Hepatic stellate cell (primary cell): Measurements from ENCODE around the gene BICC1.

Experiments used
- DNase-seq: peaks from one replicate; pipeline ENCODE4 v3.0.0; 2011; ENCODE audit warnings: low spot score

Gene BICC1, protein sequence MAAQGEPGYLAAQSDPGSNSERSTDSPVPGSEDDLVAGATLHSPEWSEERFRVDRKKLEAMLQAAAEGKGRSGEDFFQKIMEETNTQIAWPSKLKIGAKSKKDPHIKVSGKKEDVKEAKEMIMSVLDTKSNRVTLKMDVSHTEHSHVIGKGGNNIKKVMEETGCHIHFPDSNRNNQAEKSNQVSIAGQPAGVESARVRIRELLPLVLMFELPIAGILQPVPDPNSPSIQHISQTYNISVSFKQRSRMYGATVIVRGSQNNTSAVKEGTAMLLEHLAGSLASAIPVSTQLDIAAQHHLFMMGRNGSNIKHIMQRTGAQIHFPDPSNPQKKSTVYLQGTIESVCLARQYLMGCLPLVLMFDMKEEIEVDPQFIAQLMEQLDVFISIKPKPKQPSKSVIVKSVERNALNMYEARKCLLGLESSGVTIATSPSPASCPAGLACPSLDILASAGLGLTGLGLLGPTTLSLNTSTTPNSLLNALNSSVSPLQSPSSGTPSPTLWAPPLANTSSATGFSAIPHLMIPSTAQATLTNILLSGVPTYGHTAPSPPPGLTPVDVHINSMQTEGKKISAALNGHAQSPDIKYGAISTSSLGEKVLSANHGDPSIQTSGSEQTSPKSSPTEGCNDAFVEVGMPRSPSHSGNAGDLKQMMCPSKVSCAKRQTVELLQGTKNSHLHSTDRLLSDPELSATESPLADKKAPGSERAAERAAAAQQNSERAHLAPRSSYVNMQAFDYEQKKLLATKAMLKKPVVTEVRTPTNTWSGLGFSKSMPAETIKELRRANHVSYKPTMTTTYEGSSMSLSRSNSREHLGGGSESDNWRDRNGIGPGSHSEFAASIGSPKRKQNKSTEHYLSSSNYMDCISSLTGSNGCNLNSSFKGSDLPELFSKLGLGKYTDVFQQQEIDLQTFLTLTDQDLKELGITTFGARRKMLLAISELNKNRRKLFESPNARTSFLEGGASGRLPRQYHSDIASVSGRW

GRCh38 chr10:58512491-58513187 is at the start of gene BICC1:
Gene BICC1, plus strand, starts transcription at chr10:58512872. Its CDS starts 272 bp downstream, at chr10:58513144.
- DNase-seq, result peak; percentile 51

- DNase-seq, result no peak
Observed at GRCh38 chr10:58464956-58465355, 47.7 kb upstream of the BICC1 start.

DNA sequence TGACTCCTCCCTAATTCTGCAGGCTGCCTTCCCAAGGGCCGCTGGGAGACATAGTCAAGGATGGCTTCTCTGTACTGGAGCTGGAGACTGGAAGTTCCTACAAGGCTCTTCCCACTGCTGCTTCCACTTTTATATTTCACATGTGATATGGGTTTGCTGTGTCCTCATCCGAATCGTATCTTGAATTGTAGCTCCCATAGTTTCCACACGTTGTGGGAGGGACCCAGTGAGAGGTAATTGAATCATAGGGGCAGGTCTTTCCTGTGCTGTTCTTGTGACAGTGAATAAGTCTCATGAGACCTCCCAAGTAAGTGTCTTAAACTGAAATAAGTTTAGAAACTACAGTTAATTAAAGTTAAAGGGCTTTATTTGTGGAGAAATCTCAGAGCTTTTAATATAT is 47.0 kb upstream of the BICC1 start:
- DNase-seq, result no peak

DNA sequence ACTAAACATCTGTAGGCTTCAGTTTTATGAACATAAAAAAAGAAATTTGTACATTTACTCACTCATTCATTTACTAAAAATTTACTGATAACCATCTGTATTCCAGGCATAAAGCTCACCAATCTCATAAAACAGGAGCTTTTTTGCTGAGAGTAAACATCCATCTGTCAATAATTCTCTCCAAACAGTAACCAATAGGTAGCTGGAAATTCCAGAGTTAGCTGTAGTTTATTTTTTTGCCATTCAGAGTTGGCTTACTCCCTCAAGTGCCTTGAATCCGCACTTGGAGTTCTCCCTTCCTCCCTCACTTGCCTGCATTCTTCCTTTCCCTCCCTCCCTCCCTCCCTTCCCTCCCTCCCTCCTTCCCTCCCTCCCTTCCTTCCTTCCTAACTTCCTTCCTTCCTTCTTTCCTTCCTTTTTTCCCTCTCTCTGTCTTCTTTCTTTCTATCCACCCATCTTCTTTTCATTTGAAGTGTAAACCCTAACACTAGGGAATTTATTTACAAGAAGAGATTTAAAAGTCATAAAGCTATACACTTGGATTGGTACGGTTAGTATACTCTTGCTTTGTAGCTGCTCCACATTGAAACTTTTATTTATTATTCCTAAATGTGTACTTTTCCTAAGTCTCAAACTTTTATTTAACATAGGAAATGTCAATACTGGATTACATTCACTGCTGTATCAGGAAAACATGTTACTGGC is 44.6 kb upstream of the BICC1 start:
- no peak for DNase-seq

- no peak for DNase-seq
Observed at GRCh38 chr10:58473976-58474375, 38.7 kb upstream of the BICC1 start.

- peak; percentile 18 for DNase-seq
Observed at GRCh38 chr10:58475322-58476277, 37.1 kb upstream of the BICC1 start.

GRCh38 chr10:58477122-58477521 is 35.5 kb upstream of the BICC1 start:
- no peak for DNase-seq

GRCh38 chr10:58477902-58478301 is 34.8 kb upstream of the BICC1 start:
- DNase-seq, result no peak

DNA sequence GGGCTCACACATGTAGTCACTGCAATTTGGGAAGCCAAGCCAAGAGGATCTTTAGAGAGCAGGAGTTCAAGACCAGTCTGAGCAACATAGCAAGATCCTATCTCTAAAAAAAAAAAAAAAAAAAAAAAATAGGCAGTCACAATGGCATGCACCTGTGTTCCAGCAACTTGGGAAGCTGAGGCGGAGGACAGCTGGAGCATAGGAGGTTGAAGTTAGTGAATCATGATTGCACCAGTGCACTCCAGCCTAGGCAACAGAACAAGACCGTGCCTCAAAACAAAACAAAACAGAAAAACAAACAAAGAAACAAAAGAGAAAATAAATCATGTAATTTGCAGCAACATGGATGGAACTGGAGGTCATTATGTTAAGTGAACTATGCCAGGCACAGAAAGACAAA is 33.6 kb upstream of the BICC1 start:
- no peak for DNase-seq

- no peak for DNase-seq
Observed at GRCh38 chr10:58480321-58480720, 32.4 kb upstream of the BICC1 start.

DNA sequence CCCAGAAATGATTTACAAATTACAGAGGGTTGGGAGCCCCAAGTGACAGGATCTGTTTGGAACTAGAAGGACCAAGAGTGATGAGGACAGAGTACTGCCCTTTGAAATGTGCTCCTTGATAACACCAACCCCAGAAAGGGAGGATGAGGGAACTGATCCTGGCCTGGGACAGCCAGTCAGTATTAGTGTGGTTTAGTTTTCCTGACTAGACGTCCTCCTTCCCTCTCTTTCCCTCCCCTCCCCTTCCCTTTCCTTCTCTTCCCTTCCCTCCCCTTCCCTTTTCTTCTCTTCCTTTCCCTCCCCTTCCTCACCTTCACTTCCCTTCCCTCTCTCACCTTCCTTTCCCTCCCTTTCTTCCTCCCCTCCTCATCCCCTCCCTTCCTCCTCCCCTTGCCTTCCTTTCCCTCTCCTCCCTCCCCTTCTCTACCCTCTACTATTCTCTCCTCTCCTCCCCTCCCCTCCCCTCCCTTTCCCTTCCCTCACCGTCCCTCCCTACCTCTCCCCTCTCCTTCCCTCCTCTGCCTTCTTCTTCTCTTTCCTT is 31.0 kb upstream of the BICC1 start:
- no peak for DNase-seq

GRCh38 chr10:58486821-58487220 is 25.9 kb upstream of the BICC1 start:
- no peak for DNase-seq

DNA sequence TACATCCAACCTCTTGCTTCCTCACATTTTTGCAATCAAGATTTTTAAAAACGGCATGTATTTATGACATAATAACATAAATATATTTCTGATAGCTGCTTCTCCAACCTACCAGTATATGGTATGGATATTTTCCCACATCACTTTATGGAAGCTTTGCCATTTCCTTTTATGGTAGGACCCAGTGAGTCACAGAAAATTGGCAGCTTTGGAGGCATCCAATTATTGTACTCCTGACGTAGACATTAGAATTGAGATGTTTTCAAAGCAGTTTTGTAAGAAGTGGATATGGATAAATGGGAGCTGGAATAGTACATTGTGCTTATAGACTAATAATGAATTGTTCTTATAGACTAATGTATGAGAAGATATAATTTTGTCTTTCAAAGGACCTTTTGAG is 23.8 kb upstream of the BICC1 start:
- DNase-seq, result no peak

- no peak for DNase-seq
Observed at GRCh38 chr10:58502956-58503355, 9.7 kb upstream of the BICC1 start.

DNA sequence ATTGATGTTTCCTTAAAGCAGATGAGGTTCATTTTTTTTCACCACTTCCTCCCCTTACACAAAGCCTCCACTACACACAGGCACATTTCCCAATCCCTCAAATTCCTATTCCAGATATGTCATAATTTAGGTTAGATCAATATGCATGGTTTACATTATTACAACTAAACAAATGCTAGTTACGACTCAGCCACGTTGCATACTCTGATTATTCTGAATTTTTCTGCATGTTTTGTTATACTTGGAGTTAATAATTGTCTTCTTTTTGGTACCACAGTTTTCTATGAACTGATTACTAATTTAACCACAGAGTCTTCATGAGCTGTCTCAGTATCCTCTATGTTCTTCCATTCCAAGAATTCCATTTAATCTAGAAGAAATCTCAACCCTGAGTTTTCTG is 4.4 kb upstream of the BICC1 start:
- DNase-seq, result peak; percentile 21

DNA sequence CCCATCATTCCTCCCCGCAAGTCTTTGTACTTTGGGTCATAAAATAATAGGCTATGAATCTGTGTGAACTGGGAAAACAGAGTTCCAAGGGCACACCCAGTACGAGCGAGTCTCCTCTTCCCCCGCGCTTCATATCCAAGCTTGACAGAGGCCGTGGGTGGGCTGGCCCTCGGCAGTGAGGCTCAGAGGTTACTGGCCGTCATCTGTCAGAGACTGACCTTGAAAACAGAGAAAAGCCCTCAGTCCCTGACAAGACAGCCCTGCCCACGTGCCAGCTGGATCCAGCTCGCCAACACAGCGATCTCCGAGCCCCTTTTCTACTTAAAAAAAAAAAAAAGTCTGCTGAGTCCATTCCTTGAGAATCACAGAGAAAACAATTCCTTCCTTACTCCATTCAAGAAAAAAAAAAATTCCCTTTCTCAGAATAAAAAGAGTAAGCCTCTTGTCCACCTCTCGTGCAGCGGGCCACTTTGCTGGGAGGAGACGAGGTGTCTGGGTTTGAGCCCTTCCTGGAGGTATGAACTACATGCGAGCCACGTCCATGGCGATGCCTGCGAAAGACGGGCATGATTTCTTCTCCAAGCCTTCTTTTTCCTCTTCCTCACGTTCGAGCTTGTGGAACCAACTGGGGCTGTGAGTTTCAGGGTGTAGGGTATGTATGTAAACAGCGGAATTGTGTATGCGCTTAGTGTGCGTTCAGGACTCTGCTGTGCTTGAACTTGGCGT is 744 bp upstream of the BICC1 start:
- DNase-seq, result peak; percentile 24

GRCh38 chr10:58513188-58514110 is 777 bp downstream of the BICC1 start:
- DNase-seq, result peak; percentile 43

- DNase-seq, result no peak
Observed at GRCh38 chr10:58514111-58514770, 1.6 kb downstream of the BICC1 start.
